Thyroid gland (tissue), 4 donors: ENCODE measurements around the gene UROC1. TPM values are rescaled to one million over a fixed set of nuclear protein-coding genes. Genes with fewer than 3 reads are reported as not detected.

Source experiments
- DNase-seq, 2 donors: peaks; one replicate each; pipeline ENCODE4 v3.0.0-alpha.2; 2019
- H3K27ac ChIP-seq, 3 donors: fragments of 200-600 bp; sonication (generic); 1 replicate in 2 of 3; 2 replicates in 1 of 3; pipeline ENCODE4 v1.5.1; 2016 to 2019; ENCODE audit warnings: mild to moderate bottlenecking in 1 of 3, moderate library complexity in 1 of 3
- H3K27me3 ChIP-seq: fragments of 200-600 bp; sonication (generic); one replicate; pipeline ENCODE4 v1.5.1; 2019
- H3K36me3 ChIP-seq, 2 donors: fragments of 200-600 bp; sonication (generic); one replicate each; pipeline ENCODE4 v1.5.1; 2016 to 2019
- H3K4me1 ChIP-seq, 2 donors: fragments of 200-600 bp; sonication (generic); one replicate each; pipeline ENCODE4 v1.5.1; 2017 to 2019
- H3K4me3 ChIP-seq, 3 donors: fragments of 200-600 bp; sonication (generic); replicated peaks in 1 of 3; 1 replicate in 2 of 3; 2 replicates in 1 of 3; pipeline ENCODE4 v1.5.1; 2016; ENCODE audit warnings: mild to moderate bottlenecking in 1 of 3
- H3K9me3 ChIP-seq: fragments of 200-600 bp; sonication (generic); one replicate; pipeline ENCODE4 v1.5.1; 2017
- POLR2A ChIP-seq, 2 donors: fragments of 450-650 bp; IDR thresholded peaks; one replicate each; pipeline ENCODE4 v1.6.1; 2017; ENCODE audit warnings: antibody characterized with exemption in 2 of 2, mild to moderate bottlenecking in 2 of 2, moderate library complexity in 1 of 2
- WGBS, 2 donors: methylation state at CpG; one replicate each; pipeline ENCODE4 v1.1.5; 2017; 5-methylcytosine and 5-hydroxymethylcytosine counted together
- intact Hi-C: fragments of 100-400 bp; cut with DNase I; formaldehyde crosslinking; loops from one replicate; pipeline ENCODE4 v1.15.1; 2023
- total RNA-seq, 4 donors: library from RNA; depleted of rRNA; stranded (reverse); fragments of >200 nt; gene quantifications; one replicate each; pipeline ENCODE4 v1.2.3, GENCODE V29; 2016
- TF ChIP-seq, protein P1 (sequence below), 6 experiments: fragments of 200-600 bp in 3 of 6; fragments of 450-650 bp in 3 of 6; sonication (generic) in 3 of 6; IDR thresholded peaks; one replicate each; pipeline ENCODE4 v1.5.1; 2016 to 2019; ENCODE audit warnings: antibody characterized with exemption in 6 of 6, mild to moderate bottlenecking in 2 of 6, inconsistent platforms in 1 of 6, moderate library complexity in 1 of 6

Gene UROC1
- total RNA-seq, 4 donors from 2014 or later, result not detected

GRCh38 chr3:126439346-126439967 is 78.1 kb downstream of the UROC1 start:
- Histone ChIP-seq H3K4me1 (no peaks in the 10 kb centered on the region), H3K4me3 (no peak overlapping the region), H3K36me3 (peaks cover 10 to 35% of the 10 kb centered on the region in 2 donors), H3K27me3 (no peaks in the 10 kb centered on the region), H3K27ac (no peak overlapping the region), H3K9me3 (no peaks in the 10 kb centered on the region)
- TF ChIP-seq POLR2A (IDR thresholded peaks at IDR 0.05), result no peak
- TF ChIP-seq, protein P1, sequence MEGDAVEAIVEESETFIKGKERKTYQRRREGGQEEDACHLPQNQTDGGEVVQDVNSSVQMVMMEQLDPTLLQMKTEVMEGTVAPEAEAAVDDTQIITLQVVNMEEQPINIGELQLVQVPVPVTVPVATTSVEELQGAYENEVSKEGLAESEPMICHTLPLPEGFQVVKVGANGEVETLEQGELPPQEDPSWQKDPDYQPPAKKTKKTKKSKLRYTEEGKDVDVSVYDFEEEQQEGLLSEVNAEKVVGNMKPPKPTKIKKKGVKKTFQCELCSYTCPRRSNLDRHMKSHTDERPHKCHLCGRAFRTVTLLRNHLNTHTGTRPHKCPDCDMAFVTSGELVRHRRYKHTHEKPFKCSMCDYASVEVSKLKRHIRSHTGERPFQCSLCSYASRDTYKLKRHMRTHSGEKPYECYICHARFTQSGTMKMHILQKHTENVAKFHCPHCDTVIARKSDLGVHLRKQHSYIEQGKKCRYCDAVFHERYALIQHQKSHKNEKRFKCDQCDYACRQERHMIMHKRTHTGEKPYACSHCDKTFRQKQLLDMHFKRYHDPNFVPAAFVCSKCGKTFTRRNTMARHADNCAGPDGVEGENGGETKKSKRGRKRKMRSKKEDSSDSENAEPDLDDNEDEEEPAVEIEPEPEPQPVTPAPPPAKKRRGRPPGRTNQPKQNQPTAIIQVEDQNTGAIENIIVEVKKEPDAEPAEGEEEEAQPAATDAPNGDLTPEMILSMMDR (IDR thresholded peaks at IDR 0.05), result no peak
- WGBS, 2 donors, result 89 to 92% methylated on average over 15 of the region's 15 CpGs
- DNase-seq, result no peak
- intact Hi-C loops, result no loop called here

DNA sequence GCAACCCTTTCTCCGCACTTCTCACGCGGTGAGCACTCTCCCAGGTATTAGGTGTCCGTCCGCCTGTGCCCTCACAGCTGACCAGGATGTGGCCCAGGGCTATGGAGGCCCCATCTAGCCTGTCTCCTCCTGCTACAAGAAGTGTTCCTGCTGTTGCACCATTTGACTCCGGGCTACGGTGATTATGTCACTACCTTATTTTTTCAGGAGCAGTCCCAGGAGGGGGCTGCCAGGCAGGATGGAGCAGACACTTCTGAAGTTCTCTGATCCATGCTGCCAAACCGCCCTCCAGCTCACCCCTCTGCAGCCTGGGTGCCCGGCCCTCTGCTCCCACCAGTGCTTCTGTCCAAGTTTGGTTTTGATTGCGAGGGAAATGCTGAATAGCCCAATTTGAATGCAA is 78.8 kb downstream of the UROC1 start:
- H3K4me1 ChIP-seq, result no peaks in the 10 kb centered on the region
- no peaks in the 10 kb centered on the region for H3K27me3 ChIP-seq
- H3K4me3 ChIP-seq, result no peak overlapping the region
- H3K27ac ChIP-seq, result no peak overlapping the region
- WGBS, 2 donors, result 94 to 97% methylated on average over 10 of the region's 10 CpGs
- no peaks in the 10 kb centered on the region for H3K9me3 ChIP-seq
- TF ChIP-seq, protein P1 (IDR thresholded peaks at IDR 0.05), result no peak
- TF ChIP-seq POLR2A (IDR thresholded peaks at IDR 0.05), result no peak
- intact Hi-C loops, result no loop called here
- H3K36me3 ChIP-seq, result peaks cover 10 to 35% of the 10 kb centered on the region in 2 donors
- no peak for DNase-seq

DNA sequence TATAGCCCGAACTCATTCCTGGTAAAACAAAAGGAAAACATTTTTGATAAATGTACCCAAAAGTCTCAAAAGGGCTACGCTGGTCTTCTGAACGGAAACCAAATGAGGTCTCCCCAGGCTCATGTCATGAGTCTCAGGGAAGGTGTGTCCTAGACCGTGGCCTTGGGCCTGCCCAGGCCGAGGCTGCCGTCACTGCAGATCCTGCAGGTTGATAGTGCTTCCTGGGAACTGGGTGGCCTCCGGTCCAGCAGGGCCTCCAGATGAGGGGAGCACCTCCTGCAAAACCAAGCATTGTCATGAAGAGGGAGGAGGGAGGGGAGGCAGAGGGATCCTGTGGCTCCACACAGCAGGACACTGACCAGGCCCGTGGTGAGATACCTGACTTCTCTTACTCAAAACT is 79.4 kb downstream of the UROC1 start:
- TF ChIP-seq POLR2A (IDR thresholded peaks at IDR 0.05), result no peak
- TF ChIP-seq, protein P1 (IDR thresholded peaks at IDR 0.05), result no peak
- Histone ChIP-seq H3K4me1 (no peaks in the 10 kb centered on the region), H3K9me3 (no peaks in the 10 kb centered on the region), H3K36me3 (peaks cover 10 to 35% of the 10 kb centered on the region in 2 donors), H3K27ac (no peak overlapping the region), H3K27me3 (no peaks in the 10 kb centered on the region), H3K4me3 (no peak overlapping the region)
- intact Hi-C loops, result no loop called here
- 91 to 93% methylated on average over 8 of the region's 8 CpGs for WGBS, 2 donors
- DNase-seq, result no peak

- Histone ChIP-seq H3K27me3 (no peaks in the 10 kb centered on the region), H3K36me3 (peaks cover 10 to 35% of the 10 kb centered on the region in 2 donors)
- WGBS, 2 donors, result 96 to 97% methylated on average over 17 to 18 of the region's 18 CpGs
Observed at GRCh38 chr3:126436826-126437717, 80.5 kb downstream of the UROC1 start.

More at GRCh38 chr3:126436826-126437717, 80.5 kb downstream of the UROC1 start:
- no peak for DNase-seq
- Histone ChIP-seq H3K27ac (no peak overlapping the region), H3K4me3 (no peak overlapping the region), H3K4me1 (no peaks in the 10 kb centered on the region), H3K9me3 (no peaks in the 10 kb centered on the region)
- intact Hi-C loops, result no loop called here
- TF ChIP-seq POLR2A (IDR thresholded peaks at IDR 0.05), result no peak
- TF ChIP-seq, protein P1 (IDR thresholded peaks at IDR 0.05), result no peak
